Measurements from ENCODE around the gene ANTXRL. TPM values are rescaled to one million over a fixed set of nuclear protein-coding genes. Genes with fewer than 3 reads are reported as not detected.
"Not testable (repeated sequence)": the region's sequence is repeated elsewhere in the genome, so short reads cannot be mapped to it uniquely, and the experiment has no call there.

ANTXRL gene
- total RNA-seq, 2 experiments from 2014 or later = not detected

DNA sequence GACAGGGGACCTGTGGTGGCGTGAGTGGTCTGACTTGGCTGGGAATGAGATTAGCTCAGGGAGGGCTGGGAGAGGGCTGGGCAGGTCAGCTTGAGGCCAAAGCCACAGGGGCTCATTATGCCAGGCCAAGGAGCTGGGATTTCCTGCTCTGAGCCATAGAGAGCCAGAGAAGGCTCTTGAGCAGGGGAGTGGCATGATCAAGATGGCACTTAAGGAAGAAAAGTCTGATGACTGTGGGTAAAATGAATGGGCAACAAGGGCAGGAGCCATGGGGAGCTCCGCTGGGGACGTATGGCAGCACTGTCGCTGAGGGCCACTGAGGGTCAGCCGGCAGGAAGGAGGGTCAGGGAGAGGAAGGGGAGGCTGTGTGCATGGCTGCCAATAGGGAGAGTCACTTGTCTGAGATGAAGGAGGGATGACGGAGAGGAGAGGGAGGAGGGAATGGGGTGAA, 5.8 kb downstream of the ANTXRL start:
- CTCF ChIA-PET = no interaction called here
- Mint-ChIP-seq H3K9me3 (ENCODE audit: low read depth) (no peaks in the 10 kb centered on the region), H3K36me3 (ENCODE audit: low read depth) (no peaks in the 10 kb centered on the region), H3K27ac (no peak overlapping the region), H3K4me3 (no peak overlapping the region), H3K27me3 (no peaks in the 10 kb centered on the region), H3K4me1 (peaks cover under 1% of the 10 kb centered on the region)
- intact Hi-C loops (cut with DNase I, micrococcal nuclease) = no loop called here
- POLR2A ChIA-PET = no interaction called here
- ATAC-seq (no peak), DNase-seq (peak; percentile 1)

DNA sequence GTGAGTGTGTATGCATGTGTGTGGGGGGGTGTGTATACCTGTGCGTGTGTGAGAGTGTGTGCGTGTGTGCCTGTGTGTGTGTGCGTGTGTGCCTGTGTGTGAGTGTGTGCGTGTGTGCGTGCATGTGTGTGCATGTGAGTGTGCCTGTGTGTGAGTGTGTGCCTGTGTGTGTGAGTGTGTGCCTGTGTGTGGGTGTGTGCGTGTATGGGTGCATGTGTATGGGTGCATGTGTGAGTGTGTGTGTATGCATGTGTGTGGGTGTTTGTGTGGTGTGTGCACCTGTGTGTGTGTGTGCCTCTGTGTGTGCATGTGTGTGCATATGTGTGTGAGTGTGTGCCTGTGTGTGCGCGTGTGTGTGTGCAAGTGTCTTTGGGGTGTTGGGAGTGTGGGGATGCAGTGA, 6.4 kb downstream of the ANTXRL start:
- Mint-ChIP-seq H3K4me3 (no peak overlapping the region), H3K27ac (no peak overlapping the region), H3K36me3 (ENCODE audit: low read depth) (no peaks in the 10 kb centered on the region), H3K4me1 (peaks cover 7% of the 10 kb centered on the region), H3K27me3 (no peaks in the 10 kb centered on the region), H3K9me3 (ENCODE audit: low read depth) (no peaks in the 10 kb centered on the region)
- no peak for DNase-seq
- POLR2A ChIA-PET = no interaction called here
- CTCF ChIA-PET = no interaction called here
- intact Hi-C loops (cut with DNase I, micrococcal nuclease) = no loop called here
- ATAC-seq = no peak

DNA sequence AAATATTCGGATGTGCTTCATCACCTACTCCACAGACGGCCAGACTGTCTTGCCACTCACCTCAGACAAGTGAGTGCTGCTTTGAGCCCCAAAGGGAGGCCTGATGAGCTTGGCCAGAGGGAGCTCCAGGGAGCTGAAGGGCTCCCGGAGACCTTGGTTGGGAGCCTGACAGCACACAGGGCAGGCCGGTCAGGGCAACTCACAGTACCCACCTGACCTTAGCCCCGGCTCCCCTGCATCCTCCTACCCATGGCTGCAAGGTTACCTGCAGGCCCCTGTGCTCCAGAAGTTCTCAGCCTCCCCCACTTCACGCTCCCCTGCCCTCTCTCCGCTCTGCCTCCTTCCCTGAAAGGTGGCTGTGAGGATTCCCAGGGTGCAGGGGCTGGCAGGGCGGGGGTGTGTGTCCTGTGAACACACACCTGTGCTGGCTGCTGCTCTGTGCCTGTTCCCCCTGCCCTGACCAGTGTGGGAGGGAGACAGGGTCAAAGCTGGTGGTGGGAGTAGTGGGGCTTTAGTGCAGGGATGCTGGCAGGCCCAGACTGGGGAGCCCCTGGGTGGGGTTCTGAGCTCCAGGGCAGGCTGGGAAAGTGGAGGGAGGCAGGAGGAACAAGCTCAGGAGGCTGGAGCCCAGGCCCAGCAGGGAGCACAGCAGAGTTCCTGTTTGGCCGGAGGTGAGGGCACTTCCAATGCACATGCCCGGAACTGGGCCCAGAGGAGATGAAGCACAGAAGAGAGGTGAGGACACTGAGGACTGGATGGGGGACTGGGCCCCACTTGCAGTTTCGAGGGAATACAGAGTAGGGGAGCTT, 7.2 kb downstream of the ANTXRL start:
- H3K27ac Mint-ChIP-seq = no peak overlapping the region
- H3K36me3 Mint-ChIP-seq (ENCODE audit: low read depth) = no peaks in the 10 kb centered on the region
- intact Hi-C loops (cut with DNase I, micrococcal nuclease) = no loop called here
- no peak for ATAC-seq
- peaks cover 15% of the 10 kb centered on the region for H3K4me1 Mint-ChIP-seq
- H3K9me3 Mint-ChIP-seq (ENCODE audit: low read depth) = no peaks in the 10 kb centered on the region
- H3K27me3 Mint-ChIP-seq = no peaks in the 10 kb centered on the region
- H3K4me3 Mint-ChIP-seq = no peak overlapping the region
- peak; percentile 1 for DNase-seq
- POLR2A ChIA-PET = no interaction called here
- CTCF ChIA-PET = no interaction called here

DNA sequence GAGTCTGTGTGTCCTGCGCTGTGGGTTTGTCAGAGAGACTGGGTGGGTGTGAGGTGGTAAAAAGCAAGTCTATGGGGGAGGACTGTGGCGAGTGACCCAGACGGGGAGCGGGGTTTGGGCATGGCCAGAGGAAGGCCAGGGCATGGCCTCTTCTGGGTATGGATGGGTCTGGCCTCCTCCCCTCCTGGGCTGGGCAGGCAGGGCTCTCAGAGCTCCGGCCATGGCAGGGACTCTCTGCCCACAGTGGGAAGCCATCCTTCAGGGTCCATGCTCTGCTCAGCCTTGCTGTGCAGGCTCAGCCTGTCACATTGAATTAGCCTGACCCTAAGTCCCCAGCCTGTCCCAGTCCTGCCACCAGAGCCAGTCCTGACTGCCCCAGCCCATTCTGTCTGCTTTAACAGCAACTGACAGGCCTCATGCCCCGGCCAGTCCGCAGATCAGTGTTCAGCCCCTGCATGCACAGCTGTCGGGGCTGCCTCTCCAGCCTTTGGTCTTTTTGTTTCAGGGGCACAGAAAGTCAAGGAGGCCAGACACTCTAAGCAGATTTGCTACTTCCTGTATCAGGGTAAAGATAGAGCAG, 7.9 kb downstream of the ANTXRL start:
- H3K27ac Mint-ChIP-seq = no peak overlapping the region
- H3K36me3 Mint-ChIP-seq (ENCODE audit: low read depth) = no peaks in the 10 kb centered on the region

DNA sequence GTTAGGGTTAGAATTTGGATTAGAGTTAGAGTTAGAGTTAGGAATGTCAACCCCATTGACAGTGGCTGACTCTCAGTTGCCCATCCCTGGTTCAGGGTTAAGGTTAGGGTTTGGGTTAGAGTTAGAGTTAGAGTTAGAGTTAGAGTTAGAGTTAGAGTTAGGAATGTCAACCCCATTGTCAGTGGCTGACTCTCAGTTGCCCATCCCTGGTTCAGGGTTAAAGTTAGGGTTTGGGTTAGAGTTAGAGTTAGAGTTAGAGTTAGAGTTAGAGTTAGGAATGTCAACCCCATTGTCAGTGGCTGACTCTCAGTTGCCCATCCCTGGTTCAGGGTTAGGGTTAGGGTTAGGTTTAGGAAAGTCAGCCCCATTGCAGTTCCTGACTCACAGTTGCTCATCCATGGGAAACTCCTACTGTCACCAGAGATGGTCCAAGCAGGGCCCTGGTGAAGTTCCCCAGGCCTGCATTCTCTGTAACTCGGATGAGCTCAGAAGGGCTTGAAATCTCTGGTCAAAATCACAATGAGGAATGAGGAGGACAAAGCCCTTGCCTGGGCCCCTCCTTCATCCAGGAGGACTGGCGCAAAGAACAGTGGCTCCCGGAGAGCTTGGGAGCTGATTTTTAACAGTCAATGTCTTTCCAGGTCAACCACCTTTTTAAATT, 8.7 kb downstream of the ANTXRL start:
- H3K9me3 Mint-ChIP-seq (ENCODE audit: low read depth); POLR2A ChIA-PET; H3K27me3 Mint-ChIP-seq; DNase-seq; ATAC-seq; H3K27ac Mint-ChIP-seq; H3K36me3 Mint-ChIP-seq (ENCODE audit: low read depth); CTCF ChIA-PET; intact Hi-C loops (cut with DNase I, micrococcal nuclease); H3K4me3 Mint-ChIP-seq: not testable (repeated sequence)
- peaks cover 23% of the 10 kb centered on the region for H3K4me1 Mint-ChIP-seq

More for the DNA sequence above, 7.9 kb downstream of the ANTXRL start:
- no peak overlapping the region for H3K4me3 Mint-ChIP-seq
- DNase-seq = no peak
- no peak for ATAC-seq
- H3K27me3 Mint-ChIP-seq = no peaks in the 10 kb centered on the region
- POLR2A ChIA-PET = no interaction called here
- intact Hi-C loops (cut with DNase I, micrococcal nuclease) = no loop called here
- no peaks in the 10 kb centered on the region for H3K9me3 Mint-ChIP-seq (ENCODE audit: low read depth)
- CTCF ChIA-PET = no interaction called here
- peaks cover 20% of the 10 kb centered on the region for H3K4me1 Mint-ChIP-seq

DNA sequence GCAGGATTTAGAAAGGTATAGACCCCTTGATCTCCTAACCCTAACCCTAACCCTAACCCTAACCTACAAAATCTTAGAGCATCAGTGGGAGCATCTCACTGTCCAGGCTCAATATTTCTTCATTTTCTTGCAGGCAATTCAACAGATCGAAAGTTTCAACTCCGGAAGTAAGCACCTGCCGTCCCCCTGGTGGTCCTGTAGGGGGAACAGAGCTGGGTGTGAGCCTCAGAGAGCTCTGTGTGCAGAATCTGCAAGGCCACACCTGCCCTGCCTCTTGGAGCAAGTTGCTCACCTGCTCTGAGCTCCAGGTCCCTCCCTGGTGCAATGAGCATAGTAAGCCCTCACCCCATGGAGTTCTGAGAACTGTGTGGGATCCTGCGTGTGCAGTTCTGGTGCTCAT, 9.3 kb downstream of the ANTXRL start:
- H3K9me3 Mint-ChIP-seq (ENCODE audit: low read depth); H3K36me3 Mint-ChIP-seq (ENCODE audit: low read depth); DNase-seq; H3K4me3 Mint-ChIP-seq; intact Hi-C loops (cut with DNase I, micrococcal nuclease); H3K27ac Mint-ChIP-seq; H3K27me3 Mint-ChIP-seq; POLR2A ChIA-PET; ATAC-seq; CTCF ChIA-PET: not testable (repeated sequence)
- H3K4me1 Mint-ChIP-seq = peaks cover 23% of the 10 kb centered on the region

DNA sequence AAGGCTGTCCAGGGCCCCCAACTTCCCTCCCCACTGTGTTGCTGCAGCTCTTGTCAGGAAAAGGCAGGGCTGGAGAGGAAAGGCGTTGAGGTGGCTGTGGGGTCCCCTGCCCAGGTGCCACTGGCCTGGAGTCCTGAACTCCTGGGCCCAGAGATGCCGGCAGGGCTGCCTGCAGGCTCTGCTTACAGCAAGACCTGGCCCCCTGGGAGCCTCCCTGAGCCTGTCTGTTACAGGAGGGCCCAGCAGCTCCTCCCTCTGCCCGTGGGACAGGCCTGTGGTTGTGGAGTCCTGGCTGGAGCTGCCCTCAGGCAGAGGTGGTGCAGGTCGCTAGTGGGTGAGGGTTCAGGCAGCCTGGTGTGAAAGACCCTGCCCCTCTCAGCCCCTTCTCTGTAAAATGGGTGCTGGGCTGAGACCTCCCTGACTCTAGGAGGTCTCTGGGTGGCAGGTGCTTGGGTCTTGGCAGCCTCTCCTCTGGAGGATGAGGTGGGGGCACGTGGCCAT, 9.9 kb downstream of the ANTXRL start:
- intact Hi-C loops (cut with DNase I, micrococcal nuclease) = no loop called here
- ATAC-seq = no peak
- CTCF ChIA-PET = no interaction called here
- POLR2A ChIA-PET = no interaction called here
- Mint-ChIP-seq H3K27me3 (no peaks in the 10 kb centered on the region), H3K4me3 (no peak overlapping the region), H3K9me3 (ENCODE audit: low read depth) (no peaks in the 10 kb centered on the region), H3K4me1 (peaks cover 23% of the 10 kb centered on the region), H3K36me3 (ENCODE audit: low read depth) (no peaks in the 10 kb centered on the region), H3K27ac (no peak overlapping the region)
- DNase-seq = no peak

DNA sequence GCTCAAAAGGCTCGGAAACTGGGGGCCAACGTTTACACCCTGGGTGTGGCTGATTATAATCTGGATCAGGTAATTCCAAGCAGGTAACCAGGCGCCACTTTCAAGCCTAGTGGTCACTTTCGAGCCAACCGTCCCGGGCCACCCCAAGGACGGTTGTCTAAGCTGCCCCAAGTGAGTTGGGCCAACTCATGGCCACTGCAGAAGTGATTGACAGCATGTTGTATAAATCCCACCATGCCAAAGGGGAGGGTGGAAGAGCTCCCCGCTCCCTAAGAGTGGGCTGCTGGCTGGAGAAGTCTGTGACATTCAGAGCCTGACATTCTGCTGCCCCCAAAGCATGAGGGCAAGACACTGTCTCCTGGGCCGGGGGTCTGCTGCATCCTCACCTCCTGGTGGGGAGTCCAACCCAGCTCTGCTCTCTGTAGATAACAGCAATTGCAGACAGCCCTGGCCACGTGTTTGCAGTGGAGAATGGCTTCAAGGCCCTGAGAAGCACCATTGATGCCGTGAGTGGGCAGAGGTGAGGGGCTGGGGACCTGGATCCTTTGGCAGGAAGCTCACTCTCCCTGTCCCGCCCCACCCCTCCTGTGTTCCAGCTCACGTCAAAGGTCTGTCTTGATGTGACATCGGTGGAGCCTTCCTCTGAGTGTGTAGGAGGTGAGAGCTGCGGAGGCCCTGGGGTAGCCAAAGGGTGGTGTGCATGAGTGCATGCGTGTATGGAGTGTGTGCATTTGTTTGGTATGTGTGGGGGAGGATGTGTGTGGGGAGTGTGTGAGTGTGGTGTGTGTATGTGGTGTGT, 10.8 kb downstream of the ANTXRL start:
- H3K27me3 Mint-ChIP-seq = no peaks in the 10 kb centered on the region
- no peaks in the 10 kb centered on the region for H3K9me3 Mint-ChIP-seq (ENCODE audit: low read depth)
- CTCF ChIA-PET = no interaction called here
- no peaks in the 10 kb centered on the region for H3K36me3 Mint-ChIP-seq (ENCODE audit: low read depth)
- peak overlapping the region; percentile 45 for H3K4me3 Mint-ChIP-seq
- H3K4me1 Mint-ChIP-seq = peaks cover 23% of the 10 kb centered on the region
- ATAC-seq (peak; percentile 93), DNase-seq (peak; percentile 73)
- H3K27ac Mint-ChIP-seq = peak overlapping the region; percentile 35
- POLR2A ChIA-PET = no interaction called here
- intact Hi-C loops (cut with DNase I, micrococcal nuclease) = no loop called here

DNA sequence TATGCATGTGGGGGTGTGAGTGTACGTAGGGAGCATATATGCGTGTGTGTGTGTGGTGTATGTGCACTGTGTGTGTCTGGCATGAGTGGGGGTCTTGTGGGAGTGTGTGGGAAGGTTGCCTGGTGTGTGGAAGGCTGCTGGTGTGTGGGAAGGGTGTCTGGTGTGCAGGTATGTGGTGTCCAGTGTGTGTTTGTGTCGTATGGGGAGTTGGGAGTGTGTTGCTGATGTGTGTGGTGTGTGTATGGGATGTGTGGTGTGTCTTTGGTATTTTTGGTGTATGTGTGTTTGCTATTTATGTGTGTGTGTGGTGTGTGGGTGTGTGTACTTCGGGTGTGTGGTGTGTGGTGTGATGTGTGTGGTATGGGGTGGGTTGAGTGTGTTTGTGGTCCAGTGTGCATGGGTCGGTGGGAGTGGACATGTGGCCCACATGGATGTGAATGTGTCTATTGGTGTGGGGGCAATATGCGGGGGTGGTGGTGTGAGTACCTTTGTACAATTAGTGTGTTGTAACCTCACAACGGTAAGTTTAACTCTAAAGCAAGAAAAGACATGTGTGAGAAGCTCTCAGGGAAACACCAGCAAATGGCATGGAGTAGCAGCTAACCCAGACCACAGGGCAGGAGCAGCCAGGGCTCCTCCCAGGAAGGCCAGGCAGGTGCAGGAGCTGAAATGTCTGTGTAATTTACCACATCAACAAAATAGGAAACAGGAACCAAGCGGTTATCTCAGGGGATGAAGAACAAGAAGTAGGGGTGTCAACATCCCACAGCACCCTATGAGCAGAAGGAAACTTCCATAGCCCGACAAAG, 11.9 kb downstream of the ANTXRL start:
- ChIA-PET POLR2A (no interaction called here), CTCF (interaction anchor here (0.6 kb wide), 1 partner anchor 126 kb away, joined by 4 read pairs; no protein-coding TSS in a partner anchor)
- no peak for ATAC-seq
- Mint-ChIP-seq H3K4me1 (peaks cover 23% of the 10 kb centered on the region), H3K27ac (peak overlapping the region; percentile 35), H3K9me3 (ENCODE audit: low read depth) (no peaks in the 10 kb centered on the region), H3K27me3 (no peaks in the 10 kb centered on the region), H3K36me3 (ENCODE audit: low read depth) (no peaks in the 10 kb centered on the region), H3K4me3 (no peak overlapping the region)
- intact Hi-C loops (cut with DNase I, micrococcal nuclease) = loop anchor here in 1 of 2 experiments (1.0 kb wide), 1 partner anchor 14 kb away; no protein-coding TSS in a partner anchor
- no peak for DNase-seq

DNA sequence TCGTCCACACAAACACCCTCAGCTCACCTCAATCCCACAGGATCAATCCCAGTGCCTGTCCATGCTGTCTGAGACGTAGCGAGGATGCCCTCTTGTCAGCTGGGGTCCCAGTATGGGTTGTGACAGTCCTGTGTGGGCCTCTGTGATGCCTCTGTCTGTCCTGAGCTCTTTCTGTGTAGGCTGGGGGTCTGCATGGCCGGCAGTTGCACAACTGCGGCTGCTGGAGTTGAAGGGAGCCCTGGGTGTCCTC, 12.4 kb downstream of the ANTXRL start:
- no peaks in the 10 kb centered on the region for H3K27me3 Mint-ChIP-seq
- no peak overlapping the region for H3K4me3 Mint-ChIP-seq
- no peak for DNase-seq
- no peak for ATAC-seq
- ChIA-PET CTCF (interaction anchor here (0.6 to 0.7 kb wide), 3 partner anchors 8 to 127 kb away, joined by 3 to 4 read pairs (median 4); no protein-coding TSS in a partner anchor), POLR2A (no interaction called here)
- no peak overlapping the region for H3K27ac Mint-ChIP-seq
- H3K36me3 Mint-ChIP-seq (ENCODE audit: low read depth) = no peaks in the 10 kb centered on the region
- H3K9me3 Mint-ChIP-seq (ENCODE audit: low read depth) = no peaks in the 10 kb centered on the region
- peaks cover 23% of the 10 kb centered on the region for H3K4me1 Mint-ChIP-seq
- intact Hi-C loops (cut with DNase I, micrococcal nuclease) = loop anchor here in 1 of 2 experiments (1.0 kb wide), 1 partner anchor 15 kb away; no protein-coding TSS in a partner anchor

All from activated CD4-positive, alpha-beta T cell treated with anti-CD3 and anti-CD28 coated beads for 36 hours (primary cell).